GM04503 (cell line): ENCODE results near the gene HOOK1.
"Not testable (repeated sequence)": the region's sequence is repeated elsewhere in the genome, so short reads cannot be mapped to it uniquely, and the experiment has no call there.

Experiments used
- DNase-seq: peaks from one replicate; pipeline ENCODE4 v3.0.0-alpha.2; 2012; ENCODE audit warnings: low read depth

HOOK1 gene

GRCh38 chr1:59885160-59885832 is 70.5 kb downstream of the HOOK1 start:
- DNase-seq, result no peak

GRCh38 chr1:59892841-59893811 is 78.4 kb downstream of the HOOK1 start:
- DNase-seq, result no peak

- DNase-seq, result no peak
Observed at GRCh38 chr1:59897165-59897564, 82.4 kb downstream of the HOOK1 start.

- DNase-seq, result no peak
Observed at GRCh38 chr1:59898927-59899326, 84.2 kb downstream of the HOOK1 start.

- DNase-seq, result no peak
Observed at GRCh38 chr1:59900640-59901039, 85.9 kb downstream of the HOOK1 start.

- DNase-seq, result no peak
Observed at GRCh38 chr1:59901770-59902388, 87.1 kb downstream of the HOOK1 start.

- no peak for DNase-seq
Observed at GRCh38 chr1:59903141-59903754, 88.5 kb downstream of the HOOK1 start.

- no peak for DNase-seq
Observed at GRCh38 chr1:59906931-59907330, 92.2 kb downstream of the HOOK1 start.

- no peak for DNase-seq
Observed at GRCh38 chr1:59908084-59908483, 93.3 kb downstream of the HOOK1 start.

GRCh38 chr1:59908682-59909081 is 93.9 kb downstream of the HOOK1 start:
- DNase-seq, result no peak

GRCh38 chr1:59914791-59915286 is 100.1 kb downstream of the HOOK1 start:
- not testable (repeated sequence) for DNase-seq

- DNase-seq, result no peak
Observed at GRCh38 chr1:59915516-59915915, 100.8 kb downstream of the HOOK1 start.

- no peak for DNase-seq
Observed at GRCh38 chr1:59917026-59917784, 102.5 kb downstream of the HOOK1 start.

GRCh38 chr1:59917785-59918180 is 103.0 kb downstream of the HOOK1 start:
- DNase-seq, result no peak

GRCh38 chr1:59919746-59920145 is 105.0 kb downstream of the HOOK1 start:
- no peak for DNase-seq

GRCh38 chr1:59921258-59921899 is 106.6 kb downstream of the HOOK1 start:
- DNase-seq, result not testable (repeated sequence)

GRCh38 chr1:59924653-59925052 is 109.9 kb downstream of the HOOK1 start:
- DNase-seq, result no peak
